ENCODE results near the gene KLHDC8B.

DNA sequence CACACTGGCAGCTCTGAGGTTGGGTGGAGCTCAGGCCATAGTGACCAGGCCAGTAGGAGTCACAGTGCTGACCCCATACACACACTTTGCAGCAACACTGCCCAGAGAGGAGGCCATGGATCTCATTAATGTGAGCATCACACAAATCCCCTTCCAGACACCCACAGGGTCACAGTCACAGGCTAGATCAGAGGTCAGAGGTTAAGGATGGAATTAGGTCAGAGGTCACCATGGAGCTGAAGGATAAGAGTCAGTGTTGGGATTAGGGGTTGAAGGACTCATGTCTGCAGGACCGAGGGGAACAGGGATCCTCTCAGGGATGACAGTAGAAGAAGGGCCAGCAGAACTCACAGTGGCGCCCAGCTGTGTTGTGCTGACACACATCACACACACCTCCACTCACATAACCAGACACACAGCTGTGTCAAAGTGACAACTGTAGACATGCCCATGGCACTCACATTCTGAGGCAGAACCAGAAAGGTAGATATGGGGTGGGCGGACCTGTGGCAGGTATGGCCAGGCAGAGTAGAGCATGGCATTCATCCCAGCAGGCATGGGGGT lies 18.0 kb upstream of the KLHDC8B start:
- TF ChIP-seq, protein P1, sequence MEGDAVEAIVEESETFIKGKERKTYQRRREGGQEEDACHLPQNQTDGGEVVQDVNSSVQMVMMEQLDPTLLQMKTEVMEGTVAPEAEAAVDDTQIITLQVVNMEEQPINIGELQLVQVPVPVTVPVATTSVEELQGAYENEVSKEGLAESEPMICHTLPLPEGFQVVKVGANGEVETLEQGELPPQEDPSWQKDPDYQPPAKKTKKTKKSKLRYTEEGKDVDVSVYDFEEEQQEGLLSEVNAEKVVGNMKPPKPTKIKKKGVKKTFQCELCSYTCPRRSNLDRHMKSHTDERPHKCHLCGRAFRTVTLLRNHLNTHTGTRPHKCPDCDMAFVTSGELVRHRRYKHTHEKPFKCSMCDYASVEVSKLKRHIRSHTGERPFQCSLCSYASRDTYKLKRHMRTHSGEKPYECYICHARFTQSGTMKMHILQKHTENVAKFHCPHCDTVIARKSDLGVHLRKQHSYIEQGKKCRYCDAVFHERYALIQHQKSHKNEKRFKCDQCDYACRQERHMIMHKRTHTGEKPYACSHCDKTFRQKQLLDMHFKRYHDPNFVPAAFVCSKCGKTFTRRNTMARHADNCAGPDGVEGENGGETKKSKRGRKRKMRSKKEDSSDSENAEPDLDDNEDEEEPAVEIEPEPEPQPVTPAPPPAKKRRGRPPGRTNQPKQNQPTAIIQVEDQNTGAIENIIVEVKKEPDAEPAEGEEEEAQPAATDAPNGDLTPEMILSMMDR (IDR thresholded peaks at IDR 0.05), result no peak
- TF ChIP-seq EP300 (IDR thresholded peaks at IDR 0.05; ENCODE audit: low read depth) (no peak), POLR2A (IDR thresholded peaks at IDR 0.05) (no peak), POLR2AphosphoS5 (IDR thresholded peaks at IDR 0.05) (no peak)
